Measurements from ENCODE around the gene CCNY. TPM values are rescaled to one million over a fixed set of nuclear protein-coding genes. Genes with fewer than 3 reads are reported as not detected.

CCNY gene
- total RNA-seq, 1 donor: 35.0 TPM

DNA sequence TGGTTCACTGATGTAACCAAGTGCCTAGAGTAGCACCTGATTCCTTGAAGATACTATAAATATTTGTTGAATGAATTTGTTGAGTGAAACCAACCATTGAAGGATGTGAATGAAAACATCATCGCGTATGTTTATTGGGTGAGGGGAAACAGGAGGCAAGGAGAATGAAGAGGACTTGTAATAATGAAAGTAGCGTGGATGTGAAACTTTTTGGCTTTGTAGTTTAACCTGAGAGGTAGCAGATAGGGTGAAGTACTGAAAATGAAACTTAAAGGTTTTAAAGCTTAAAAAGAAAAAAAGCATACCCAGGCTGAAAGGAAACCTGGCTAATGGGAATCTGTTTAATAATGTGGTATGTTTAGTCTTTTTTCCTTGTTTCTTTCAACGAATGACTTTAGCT is 5.2 kb downstream of the CCNY start:
- no peak for DNase-seq (ENCODE audit: low read depth)
- no peak overlapping the region for H3K4me3 ChIP-seq (ENCODE audit: low read depth, low read length)
- TF ChIP-seq, protein P1, sequence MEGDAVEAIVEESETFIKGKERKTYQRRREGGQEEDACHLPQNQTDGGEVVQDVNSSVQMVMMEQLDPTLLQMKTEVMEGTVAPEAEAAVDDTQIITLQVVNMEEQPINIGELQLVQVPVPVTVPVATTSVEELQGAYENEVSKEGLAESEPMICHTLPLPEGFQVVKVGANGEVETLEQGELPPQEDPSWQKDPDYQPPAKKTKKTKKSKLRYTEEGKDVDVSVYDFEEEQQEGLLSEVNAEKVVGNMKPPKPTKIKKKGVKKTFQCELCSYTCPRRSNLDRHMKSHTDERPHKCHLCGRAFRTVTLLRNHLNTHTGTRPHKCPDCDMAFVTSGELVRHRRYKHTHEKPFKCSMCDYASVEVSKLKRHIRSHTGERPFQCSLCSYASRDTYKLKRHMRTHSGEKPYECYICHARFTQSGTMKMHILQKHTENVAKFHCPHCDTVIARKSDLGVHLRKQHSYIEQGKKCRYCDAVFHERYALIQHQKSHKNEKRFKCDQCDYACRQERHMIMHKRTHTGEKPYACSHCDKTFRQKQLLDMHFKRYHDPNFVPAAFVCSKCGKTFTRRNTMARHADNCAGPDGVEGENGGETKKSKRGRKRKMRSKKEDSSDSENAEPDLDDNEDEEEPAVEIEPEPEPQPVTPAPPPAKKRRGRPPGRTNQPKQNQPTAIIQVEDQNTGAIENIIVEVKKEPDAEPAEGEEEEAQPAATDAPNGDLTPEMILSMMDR (IDR thresholded peaks at IDR 0.05; ENCODE audit: insufficient read depth, low read depth, low read length): no peak

DNA sequence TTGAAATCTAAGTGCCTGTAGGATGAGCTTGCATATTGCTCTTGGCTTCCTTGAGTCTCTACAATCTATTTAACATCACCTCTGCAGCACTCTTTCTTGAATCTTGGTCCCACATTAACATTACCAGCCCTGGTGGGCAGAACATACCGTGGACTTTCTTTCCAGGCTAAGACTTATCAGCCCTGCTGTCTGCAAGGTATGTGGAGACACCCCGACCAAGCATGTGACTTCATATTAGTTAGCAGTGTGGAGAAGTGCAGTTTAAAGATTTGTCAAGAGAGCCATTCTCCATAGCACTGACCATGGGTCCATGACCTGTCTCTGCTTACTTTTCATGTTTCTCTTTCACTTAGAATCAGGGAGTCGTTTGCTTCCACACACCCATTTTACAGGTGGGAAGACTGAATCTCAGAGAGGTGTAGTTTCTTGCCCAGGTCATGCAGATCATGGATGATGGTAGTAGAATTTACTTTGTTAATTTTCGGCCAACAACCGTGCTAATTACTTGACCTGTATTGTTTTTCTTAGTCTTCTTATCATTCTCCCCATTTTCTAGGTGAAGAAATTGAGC is 6.0 kb downstream of the CCNY start:
- TF ChIP-seq, protein P1 (IDR thresholded peaks at IDR 0.05; ENCODE audit: insufficient read depth, low read depth, low read length): no peak
- H3K4me3 ChIP-seq (ENCODE audit: low read depth, low read length): no peak overlapping the region
- no peak for DNase-seq (ENCODE audit: low read depth)

DNA sequence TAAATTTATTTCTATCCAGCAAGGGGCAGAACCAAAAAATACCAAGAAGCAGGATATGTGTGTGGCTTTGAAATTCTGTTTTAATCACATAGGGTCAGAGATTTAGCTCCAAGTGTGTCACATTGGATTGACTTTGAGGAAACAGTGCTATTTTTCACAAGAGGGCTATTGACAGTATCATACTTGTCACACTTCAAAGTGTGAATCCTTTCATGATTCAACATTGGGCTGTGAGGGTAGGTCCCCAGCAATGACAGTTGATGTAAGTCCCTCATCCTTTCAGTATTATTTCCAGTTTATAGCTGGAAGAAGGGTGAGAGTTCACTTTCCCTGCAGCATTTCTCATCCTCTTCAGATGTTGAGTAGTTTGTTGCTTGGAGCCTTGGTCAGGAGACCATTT is 7.4 kb downstream of the CCNY start:
- DNase-seq (ENCODE audit: low read depth): no peak
- TF ChIP-seq, protein P1 (IDR thresholded peaks at IDR 0.05; ENCODE audit: insufficient read depth, low read depth, low read length): no peak
- no peak overlapping the region for H3K4me3 ChIP-seq (ENCODE audit: low read depth, low read length)

DNA sequence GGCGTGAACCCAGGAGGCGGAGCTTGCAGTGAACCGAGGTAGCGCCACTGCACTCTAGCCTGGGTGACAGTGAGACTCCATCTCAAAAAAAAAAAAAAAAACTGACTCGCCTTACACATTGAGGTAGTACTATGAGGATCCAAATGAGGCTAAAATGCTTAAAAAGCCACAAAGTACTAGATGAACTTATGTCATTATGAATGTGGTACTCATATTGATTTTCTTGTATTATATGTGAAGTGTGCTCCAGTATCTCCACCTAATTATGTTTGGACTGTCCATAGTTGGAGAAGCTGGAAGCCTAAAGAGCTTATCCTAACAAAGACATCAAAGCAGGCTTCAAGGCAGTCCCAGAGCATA is 9.1 kb downstream of the CCNY start:
- H3K4me3 ChIP-seq (ENCODE audit: low read depth, low read length): no peak overlapping the region
- no peak for DNase-seq (ENCODE audit: low read depth)
- TF ChIP-seq, protein P1 (IDR thresholded peaks at IDR 0.05; ENCODE audit: insufficient read depth, low read depth, low read length): no peak

DNA sequence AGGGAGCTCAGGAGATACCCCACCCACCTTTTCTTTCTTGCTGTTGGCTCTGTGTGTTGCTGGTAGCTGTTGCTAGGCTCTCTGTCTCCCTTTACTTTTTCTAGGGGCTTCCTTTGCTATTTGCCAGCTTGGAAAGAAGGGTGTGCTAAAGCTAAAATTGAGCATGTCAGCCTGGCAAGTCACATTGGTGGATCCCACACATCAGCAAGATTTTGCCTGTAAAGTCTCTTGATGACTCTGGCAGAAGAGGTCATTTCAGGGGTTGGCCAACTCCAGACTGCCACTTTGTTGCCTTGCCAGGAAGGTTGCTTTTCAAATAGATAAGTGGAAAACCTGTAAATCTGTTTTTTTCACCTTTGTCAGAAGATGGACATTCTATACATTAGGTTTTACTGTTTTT is 9.9 kb downstream of the CCNY start:
- DNase-seq (ENCODE audit: low read depth): no peak
- TF ChIP-seq, protein P1 (IDR thresholded peaks at IDR 0.05; ENCODE audit: insufficient read depth, low read depth, low read length): no peak
- H3K4me3 ChIP-seq (ENCODE audit: low read depth, low read length): no peak overlapping the region

DNA sequence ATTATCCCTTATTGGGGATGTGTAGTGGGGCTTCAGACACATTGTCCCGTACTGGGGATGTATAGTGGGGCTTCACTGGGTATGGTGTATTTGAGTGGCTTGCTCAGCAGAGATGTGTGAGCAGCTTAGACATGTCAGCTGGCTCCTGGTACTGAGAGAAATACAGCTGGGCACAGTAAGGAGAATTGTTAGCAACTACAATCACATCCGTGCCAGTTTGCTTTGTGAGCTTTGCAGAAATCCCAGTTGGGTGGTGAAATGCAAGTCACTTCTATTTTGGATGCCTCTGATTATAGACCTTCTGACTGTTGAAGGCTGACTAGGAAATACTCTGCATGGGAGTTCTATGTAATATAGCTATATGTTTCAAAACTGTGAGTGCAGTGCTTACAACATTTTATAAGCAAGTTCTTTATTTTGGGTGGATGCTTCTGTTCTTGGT is 10.8 kb downstream of the CCNY start:
- peak; percentile 52 for DNase-seq (ENCODE audit: low read depth)
- no peak overlapping the region for H3K4me3 ChIP-seq (ENCODE audit: low read depth, low read length)
- TF ChIP-seq, protein P1 (IDR thresholded peaks at IDR 0.05; ENCODE audit: insufficient read depth, low read depth, low read length): no peak

Data from fibroblast of villous mesenchyme (primary cell).